Natural killer cell treated with Interleukin-12 subunit alpha and Interleukin-12 subunit beta and Interleukin-15 and Interleukin-18, amount 100 ng/mL, for 72 hours (primary cell): ENCODE data around the gene IRF2BPL. TPM values are rescaled to one million over a fixed set of nuclear protein-coding genes. Genes with fewer than 3 reads are reported as not detected.

Source experiments
- ATAC-seq, 2 donors: fragments of 150-1000 bp; cut with Tn5 transposase in 1 of 2; sonication (Bioruptor Pico), chemical (Tn5 transposase) in 1 of 2; 2 replicates each; pipeline ENCODE4 v1.10.0; 2021
- DNase-seq: peaks from one replicate; pipeline ENCODE4 v3.0.0; 2022; ENCODE audit warnings: low spot score
- H3K27ac Mint-ChIP-seq, 2 donors: 1 replicate in 1 of 2; 2 replicates in 1 of 2; pipeline ENCODE4 v1.8.0; 2022; ENCODE audit warnings: mixed read lengths in 2 of 2, mild to moderate bottlenecking in 1 of 2, moderate library complexity in 1 of 2
- H3K27me3 Mint-ChIP-seq, 2 donors: 1 replicate in 1 of 2; 2 replicates in 1 of 2; pipeline ENCODE4 v1.8.0; 2022; ENCODE audit warnings: mixed read lengths in 2 of 2
- H3K36me3 Mint-ChIP-seq: one replicate; pipeline ENCODE4 v1.8.0; 2022; ENCODE audit warnings: mixed read lengths
- H3K4me1 Mint-ChIP-seq, 2 donors: 1 replicate in 1 of 2; 2 replicates in 1 of 2; pipeline ENCODE4 v1.8.0; 2022; ENCODE audit warnings: low read depth in 2 of 2, mixed read lengths in 2 of 2, mild to moderate bottlenecking in 1 of 2
- H3K4me3 Mint-ChIP-seq: one replicate; pipeline ENCODE4 v1.8.0; 2022; ENCODE audit warnings: mixed read lengths
- H3K9me3 Mint-ChIP-seq: 2 replicates; pipeline ENCODE4 v1.8.0; 2022; ENCODE audit warnings: mixed read lengths
- total RNA-seq, 2 donors: library from RNA; stranded (reverse); gene quantifications; one replicate each; pipeline ENCODE4 v1.2.3, GENCODE V29; 2022

Gene IRF2BPL
- total RNA-seq, 2 donors from 2014 or later: 18.0 to 28.9 TPM

GRCh38 chr14:77033622-77034589, 5.4 kb upstream of the IRF2BPL start:
- peak overlapping the region; percentile 90 for H3K4me3 Mint-ChIP-seq

GRCh38 chr14:77032844-77033621, 4.5 kb upstream of the IRF2BPL start:
- H3K36me3 Mint-ChIP-seq: no peaks in the 10 kb centered on the region
- peaks cover 59 to 67% of the 10 kb centered on the region in 2 donors for H3K4me1 Mint-ChIP-seq
- H3K9me3 Mint-ChIP-seq: no peaks in the 10 kb centered on the region
- peak overlapping the region; percentile 94 to 96 for H3K27ac Mint-ChIP-seq
- DNase-seq: peak; percentile 82
- no peaks in the 10 kb centered on the region for H3K27me3 Mint-ChIP-seq
- peak overlapping the region; percentile 90 for H3K4me3 Mint-ChIP-seq
- ATAC-seq: peak in 1 of 2 donors; percentile 72

More at GRCh38 chr14:77033622-77034589, 5.4 kb upstream of the IRF2BPL start:
- H3K36me3 Mint-ChIP-seq: no peaks in the 10 kb centered on the region
- peak; percentile 91 to 92 for ATAC-seq
- no peaks in the 10 kb centered on the region for H3K9me3 Mint-ChIP-seq
- no peaks in the 10 kb centered on the region for H3K27me3 Mint-ChIP-seq
- peaks cover 64 to 72% of the 10 kb centered on the region in 2 donors for H3K4me1 Mint-ChIP-seq
- peak; percentile 94 for DNase-seq
- H3K27ac Mint-ChIP-seq: peak overlapping the region; percentile 94 to 96

GRCh38 chr14:77032491-77032843, 4.0 kb upstream of the IRF2BPL start:
- H3K4me1 Mint-ChIP-seq: peaks cover 53 to 62% of the 10 kb centered on the region in 2 donors
- no peak for ATAC-seq
- no peak for DNase-seq
- no peaks in the 10 kb centered on the region for H3K27me3 Mint-ChIP-seq
- no peaks in the 10 kb centered on the region for H3K36me3 Mint-ChIP-seq
- no peaks in the 10 kb centered on the region for H3K9me3 Mint-ChIP-seq
- peak overlapping the region; percentile 90 for H3K4me3 Mint-ChIP-seq
- peak overlapping the region; percentile 94 to 96 for H3K27ac Mint-ChIP-seq

GRCh38 chr14:77031759-77032490, 3.4 kb upstream of the IRF2BPL start:
- peak overlapping the region; percentile 90 for H3K4me3 Mint-ChIP-seq
- DNase-seq: no peak
- H3K4me1 Mint-ChIP-seq: peaks cover 48 to 56% of the 10 kb centered on the region in 2 donors
- no peaks in the 10 kb centered on the region for H3K9me3 Mint-ChIP-seq
- H3K27ac Mint-ChIP-seq: peak overlapping the region; percentile 94 to 96
- ATAC-seq: no peak
- H3K27me3 Mint-ChIP-seq: no peaks in the 10 kb centered on the region
- H3K36me3 Mint-ChIP-seq: no peaks in the 10 kb centered on the region

GRCh38 chr14:77027538-77028383, 747 bp downstream of the IRF2BPL start:
- Mint-ChIP-seq H3K27ac (peak overlapping the region; percentile 85 to 97), H3K27me3 (no peaks in the 10 kb centered on the region), H3K36me3 (peaks cover 8% of the 10 kb centered on the region), H3K4me3 (peak overlapping the region; percentile 89), H3K9me3 (no peaks in the 10 kb centered on the region), H3K4me1 (peaks cover 42 to 54% of the 10 kb centered on the region in 2 donors)
- DNase-seq (peak; percentile 86), ATAC-seq (peak; percentile 58 to 69)

- peaks cover 41 to 54% of the 10 kb centered on the region in 2 donors for H3K4me1 Mint-ChIP-seq
- H3K36me3 Mint-ChIP-seq: peaks cover 8% of the 10 kb centered on the region
- H3K27ac Mint-ChIP-seq: no peak overlapping the region
- DNase-seq (peak; percentile 72), ATAC-seq (peak; percentile 37 to 43)
- H3K27me3 Mint-ChIP-seq: no peaks in the 10 kb centered on the region
- no peaks in the 10 kb centered on the region for H3K9me3 Mint-ChIP-seq
- peak overlapping the region; percentile 63 for H3K4me3 Mint-ChIP-seq
Observed at GRCh38 chr14:77026930-77027537, 1.5 kb downstream of the IRF2BPL start.

GRCh38 chr14:77026166-77026929, 2.2 kb downstream of the IRF2BPL start:
- Mint-ChIP-seq H3K4me3 (peak overlapping the region; percentile 49), H3K9me3 (no peaks in the 10 kb centered on the region), H3K27me3 (no peaks in the 10 kb centered on the region), H3K4me1 (peaks cover 35 to 47% of the 10 kb centered on the region in 2 donors), H3K36me3 (peaks cover 8% of the 10 kb centered on the region), H3K27ac (peak overlapping the region in 1 of 2 donors; percentile 69)
- DNase-seq: no peak
- ATAC-seq: no peak

- peak overlapping the region; percentile 84 for H3K4me3 Mint-ChIP-seq
- no peaks in the 10 kb centered on the region for H3K27me3 Mint-ChIP-seq
- ATAC-seq (no peak), DNase-seq (no peak)
- peaks cover 31 to 43% of the 10 kb centered on the region in 2 donors for H3K4me1 Mint-ChIP-seq
- no peak overlapping the region for H3K27ac Mint-ChIP-seq
- H3K9me3 Mint-ChIP-seq: no peaks in the 10 kb centered on the region
- peaks cover 8% of the 10 kb centered on the region for H3K36me3 Mint-ChIP-seq
Observed at GRCh38 chr14:77025744-77026165, 2.8 kb downstream of the IRF2BPL start.

GRCh38 chr14:77024171-77024691, 4.3 kb downstream of the IRF2BPL start:
- no peak for ATAC-seq
- peaks cover 8% of the 10 kb centered on the region for H3K36me3 Mint-ChIP-seq
- peak overlapping the region; percentile 84 for H3K4me3 Mint-ChIP-seq
- H3K27ac Mint-ChIP-seq: peak overlapping the region; percentile 59 to 83
- no peaks in the 10 kb centered on the region for H3K9me3 Mint-ChIP-seq
- DNase-seq: peak; percentile 78
- H3K27me3 Mint-ChIP-seq: no peaks in the 10 kb centered on the region
- peaks cover 31 to 41% of the 10 kb centered on the region in 2 donors for H3K4me1 Mint-ChIP-seq

GRCh38 chr14:77023001-77023996, 5.2 kb downstream of the IRF2BPL start:
- no peaks in the 10 kb centered on the region for H3K9me3 Mint-ChIP-seq
- no peaks in the 10 kb centered on the region for H3K27me3 Mint-ChIP-seq
- peaks cover 25 to 34% of the 10 kb centered on the region in 2 donors for H3K4me1 Mint-ChIP-seq
- ATAC-seq (no peak), DNase-seq (no peak)
- peak overlapping the region; percentile 58 for H3K4me3 Mint-ChIP-seq
- H3K27ac Mint-ChIP-seq: peak overlapping the region in 1 of 2 donors; percentile 83
- peaks cover 8% of the 10 kb centered on the region for H3K36me3 Mint-ChIP-seq
